Gastroesophageal sphincter (tissue), 3 donors: ENCODE results near the gene IZUMO2.

Experiments used
- CTCF ChIP-seq, 4 experiments: fragments of 200-600 bp in 2 of 4; fragments of 450-650 bp in 2 of 4; sonication (generic) in 1 of 4; IDR thresholded peaks; one replicate each; pipeline ENCODE4 v1.5.1; 2017 to 2019; ENCODE audit warnings: antibody characterized with exemption in 4 of 4, mild to moderate bottlenecking in 2 of 4, moderate library complexity in 2 of 4
- POLR2A ChIP-seq, 2 donors: fragments of 450-650 bp; IDR thresholded peaks; one replicate each; pipeline ENCODE4 v1.6.1; 2017; ENCODE audit warnings: antibody characterized with exemption in 2 of 2, mild to moderate bottlenecking in 2 of 2, moderate library complexity in 1 of 2
- POLR2AphosphoS5 ChIP-seq: sonication (generic); formaldehyde crosslinking; IDR thresholded peaks from one replicate; pipeline ENCODE4 v1.6.1; 2017; ENCODE audit warnings: antibody characterized with exemption

- TF ChIP-seq POLR2A (IDR thresholded peaks at IDR 0.05) = peak in 1 of 2 donors; percentile 25
- TF ChIP-seq CTCF (IDR thresholded peaks at IDR 0.05) = no peak
- TF ChIP-seq POLR2AphosphoS5 = no peak
These were observed 40.4 kb upstream of the IZUMO2 start, which contains the start of gene MYH14 for GRCh38 chr19:50203281-50204080.
